HepG2 (cell line): ENCODE results near the gene MMS19. TPM values are rescaled to one million over a fixed set of nuclear protein-coding genes. Genes with fewer than 3 reads are reported as not detected.

ENCODE experiments used
- ARNT ChIP-seq: fragments of 450-650 bp; IDR thresholded peaks from 2 replicates; pipeline ENCODE4 v1.6.1; 2017
- FOXK1 ChIP-seq: sonication (generic); formaldehyde crosslinking; IDR thresholded peaks from 2 replicates; pipeline ENCODE4 v1.4.0; 2020; ENCODE audit warnings: low read depth, missing genetic modification reagents, borderline replicate concordance
- HIVEP1 ChIP-seq: sonication (generic); formaldehyde crosslinking; IDR thresholded peaks from 2 replicates; pipeline ENCODE4 v1.4.0; 2020; ENCODE audit warnings: mild to moderate bottlenecking, missing genetic modification reagents
- MAFG ChIP-seq: sonication (generic); formaldehyde crosslinking; IDR thresholded peaks from 2 replicates; pipeline ENCODE4 v1.5.1; 2020; ENCODE audit warnings: mild to moderate bottlenecking, missing genetic modification reagents
- MXD4 ChIP-seq: IDR thresholded peaks from 2 replicates; pipeline ENCODE4 v1.6.1; 2016; ENCODE audit warnings: mild to moderate bottlenecking, missing biosample characterization, missing genetic modification reagents
- RBM22 ChIP-seq: fragments of 200-400 bp; formaldehyde crosslinking; optimal IDR thresholded peaks from 2 replicates; pipeline ENCODE3; 2017; ENCODE audit warnings: mild to moderate bottlenecking, low read length, moderate library complexity
- SMARCC2 ChIP-seq: fragments of 450-650 bp; IDR thresholded peaks from 2 replicates; pipeline ENCODE4 v1.6.1; 2017; ENCODE audit warnings: antibody characterized with exemption, mild to moderate bottlenecking
- SMC3 ChIP-seq: IDR thresholded peaks from 2 replicates; pipeline ENCODE4 v1.6.1; 2011; ENCODE audit warnings: low read length, improper control_type of control experiment
- SNAPC2 ChIP-seq: sonication (generic); formaldehyde crosslinking; IDR thresholded peaks from 2 replicates; pipeline ENCODE4 v1.8.1; 2022; ENCODE audit warnings: mild to moderate bottlenecking, missing genetic modification reagents
- SRY ChIP-seq: sonication (generic); formaldehyde crosslinking; IDR thresholded peaks from 2 replicates; pipeline ENCODE4 v1.8.0; 2022; ENCODE audit warnings: mild to moderate bottlenecking, missing genetic modification reagents
- SSRP1 ChIP-seq: IDR thresholded peaks from 2 replicates; pipeline ENCODE4 v1.6.1; 2016; ENCODE audit warnings: control low read depth
- TEAD3 ChIP-seq: optimal IDR thresholded peaks from 2 replicates; pipeline ENCODE3; 2016; ENCODE audit warnings: borderline replicate concordance
- ZNF776 ChIP-seq: sonication (generic); formaldehyde crosslinking; IDR thresholded peaks from 2 replicates; pipeline ENCODE4 v1.4.0; 2020; ENCODE audit warnings: mild to moderate bottlenecking, missing genetic modification reagents
- polyA plus RNA-seq, 8 experiments: library from polyadenylated mRNA; depleted of rRNA in 3 of 8; stranded (reverse) in 7 of 8; unstranded in 1 of 8; fragments of >200 nt; fragmentation: Illumina TruSeq in 4 of 8; extraction: Trizol in 4 of 8; gene quantifications; 2 replicates each; pipeline versions ENCODE4 v1.2.1 to v1.2.3, GENCODE V29; 2011 to 2016; ENCODE audit warnings: low read depth in 4 of 8, missing spikeins in 1 of 8, mixed read lengths in 1 of 8; ENCODE audit not compliant: insufficient read depth in 1 of 8
- total RNA-seq, 5 experiments: library from RNA; depleted of rRNA; stranded (reverse); fragments of >200 nt; fragmentation: Illumina TruSeq; extraction: Trizol; gene quantifications; 2 replicates each; pipeline ENCODE4 v1.2.3, GENCODE V29; 2016; ENCODE audit warnings: low read depth in 1 of 5
- TF ChIP-seq, protein P1 (sequence below), 2 experiments: fragments of 450-650 bp in 1 of 2; sonication (generic) in 1 of 2; formaldehyde crosslinking in 1 of 2; IDR thresholded peaks; 2 replicates each; pipeline versions ENCODE4 v1.6.1 to v1.8.0; 2016 to 2022; ENCODE audit warnings: antibody characterized with exemption in 1 of 2, mild to moderate bottlenecking in 1 of 2, missing genetic modification reagents in 1 of 2
- TF ChIP-seq, protein P2 (sequence below): sonication (generic); formaldehyde crosslinking; IDR thresholded peaks from 2 replicates; pipeline ENCODE4 v1.4.0; 2020; ENCODE audit warnings: missing genetic modification reagents
- TF ChIP-seq, protein P3 (sequence below): sonication (generic); formaldehyde crosslinking; IDR thresholded peaks from 2 replicates; pipeline ENCODE4 v1.8.0; 2022; ENCODE audit warnings: mild to moderate bottlenecking, missing genetic modification reagents

Gene MMS19
- total and polyA plus RNA-seq, 2 of the 13 experiments (the other 11 are each of a cell fraction or from before 2014, with no cell fraction given) = 76.4 to 107 TPM

DNA sequence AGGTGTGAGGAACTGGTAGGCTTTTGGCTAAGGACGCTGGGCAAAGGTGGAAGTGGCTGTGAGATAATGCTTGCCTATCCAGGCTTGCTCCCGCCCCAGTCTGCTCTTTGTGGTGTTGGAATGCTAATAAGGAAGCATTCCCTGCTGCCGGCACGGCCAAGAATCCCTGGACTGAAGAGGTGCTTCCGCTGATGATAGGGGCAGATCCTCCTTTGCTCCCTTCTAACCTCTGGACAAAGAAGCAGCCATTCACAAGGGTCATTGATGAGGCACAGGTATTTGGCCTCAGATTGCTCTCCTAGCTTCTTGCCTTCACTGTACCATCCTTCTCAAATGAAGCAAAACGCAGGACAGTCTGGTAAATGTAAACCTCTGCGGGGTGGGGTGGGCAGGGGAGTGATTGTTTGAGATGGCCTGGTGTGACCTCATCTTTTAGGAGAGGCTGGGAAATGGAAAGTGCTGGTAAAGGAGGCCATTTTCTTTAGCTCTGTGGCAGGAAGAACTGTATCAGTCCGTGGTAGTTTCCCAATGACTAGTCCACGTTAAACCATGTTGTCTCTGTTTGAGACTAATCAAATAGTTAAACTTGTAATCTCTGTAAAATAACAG is 70.5 kb downstream of the MMS19 start (continued):
- TF ChIP-seq, protein P1, sequence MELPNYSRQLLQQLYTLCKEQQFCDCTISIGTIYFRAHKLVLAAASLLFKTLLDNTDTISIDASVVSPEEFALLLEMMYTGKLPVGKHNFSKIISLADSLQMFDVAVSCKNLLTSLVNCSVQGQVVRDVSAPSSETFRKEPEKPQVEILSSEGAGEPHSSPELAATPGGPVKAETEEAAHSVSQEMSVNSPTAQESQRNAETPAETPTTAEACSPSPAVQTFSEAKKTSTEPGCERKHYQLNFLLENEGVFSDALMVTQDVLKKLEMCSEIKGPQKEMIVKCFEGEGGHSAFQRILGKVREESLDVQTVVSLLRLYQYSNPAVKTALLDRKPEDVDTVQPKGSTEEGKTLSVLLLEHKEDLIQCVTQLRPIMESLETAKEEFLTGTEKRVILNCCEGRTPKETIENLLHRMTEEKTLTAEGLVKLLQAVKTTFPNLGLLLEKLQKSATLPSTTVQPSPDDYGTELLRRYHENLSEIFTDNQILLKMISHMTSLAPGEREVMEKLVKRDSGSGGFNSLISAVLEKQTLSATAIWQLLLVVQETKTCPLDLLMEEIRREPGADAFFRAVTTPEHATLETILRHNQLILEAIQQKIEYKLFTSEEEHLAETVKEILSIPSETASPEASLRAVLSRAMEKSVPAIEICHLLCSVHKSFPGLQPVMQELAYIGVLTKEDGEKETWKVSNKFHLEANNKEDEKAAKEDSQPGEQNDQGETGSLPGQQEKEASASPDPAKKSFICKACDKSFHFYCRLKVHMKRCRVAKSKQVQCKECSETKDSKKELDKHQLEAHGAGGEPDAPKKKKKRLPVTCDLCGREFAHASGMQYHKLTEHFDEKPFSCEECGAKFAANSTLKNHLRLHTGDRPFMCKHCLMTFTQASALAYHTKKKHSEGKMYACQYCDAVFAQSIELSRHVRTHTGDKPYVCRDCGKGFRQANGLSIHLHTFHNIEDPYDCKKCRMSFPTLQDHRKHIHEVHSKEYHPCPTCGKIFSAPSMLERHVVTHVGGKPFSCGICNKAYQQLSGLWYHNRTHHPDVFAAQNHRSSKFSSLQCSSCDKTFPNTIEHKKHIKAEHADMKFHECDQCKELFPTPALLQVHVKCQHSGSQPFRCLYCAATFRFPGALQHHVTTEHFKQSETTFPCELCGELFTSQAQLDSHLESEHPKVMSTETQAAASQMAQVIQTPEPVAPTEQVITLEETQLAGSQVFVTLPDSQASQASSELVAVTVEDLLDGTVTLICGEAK (IDR thresholded peaks at IDR 0.05) = no peak
- TF ChIP-seq, protein P1 (CRISPR knock-in tag; IDR thresholded peaks at IDR 0.05) = no peak
- TF ChIP-seq FOXK1 (CRISPR knock-in tag) = no peak
- 0 out of 2 replicates have a peak, but pooled peaks have one; percentile 57 for TF ChIP-seq SRY
- TF ChIP-seq, protein P2, sequence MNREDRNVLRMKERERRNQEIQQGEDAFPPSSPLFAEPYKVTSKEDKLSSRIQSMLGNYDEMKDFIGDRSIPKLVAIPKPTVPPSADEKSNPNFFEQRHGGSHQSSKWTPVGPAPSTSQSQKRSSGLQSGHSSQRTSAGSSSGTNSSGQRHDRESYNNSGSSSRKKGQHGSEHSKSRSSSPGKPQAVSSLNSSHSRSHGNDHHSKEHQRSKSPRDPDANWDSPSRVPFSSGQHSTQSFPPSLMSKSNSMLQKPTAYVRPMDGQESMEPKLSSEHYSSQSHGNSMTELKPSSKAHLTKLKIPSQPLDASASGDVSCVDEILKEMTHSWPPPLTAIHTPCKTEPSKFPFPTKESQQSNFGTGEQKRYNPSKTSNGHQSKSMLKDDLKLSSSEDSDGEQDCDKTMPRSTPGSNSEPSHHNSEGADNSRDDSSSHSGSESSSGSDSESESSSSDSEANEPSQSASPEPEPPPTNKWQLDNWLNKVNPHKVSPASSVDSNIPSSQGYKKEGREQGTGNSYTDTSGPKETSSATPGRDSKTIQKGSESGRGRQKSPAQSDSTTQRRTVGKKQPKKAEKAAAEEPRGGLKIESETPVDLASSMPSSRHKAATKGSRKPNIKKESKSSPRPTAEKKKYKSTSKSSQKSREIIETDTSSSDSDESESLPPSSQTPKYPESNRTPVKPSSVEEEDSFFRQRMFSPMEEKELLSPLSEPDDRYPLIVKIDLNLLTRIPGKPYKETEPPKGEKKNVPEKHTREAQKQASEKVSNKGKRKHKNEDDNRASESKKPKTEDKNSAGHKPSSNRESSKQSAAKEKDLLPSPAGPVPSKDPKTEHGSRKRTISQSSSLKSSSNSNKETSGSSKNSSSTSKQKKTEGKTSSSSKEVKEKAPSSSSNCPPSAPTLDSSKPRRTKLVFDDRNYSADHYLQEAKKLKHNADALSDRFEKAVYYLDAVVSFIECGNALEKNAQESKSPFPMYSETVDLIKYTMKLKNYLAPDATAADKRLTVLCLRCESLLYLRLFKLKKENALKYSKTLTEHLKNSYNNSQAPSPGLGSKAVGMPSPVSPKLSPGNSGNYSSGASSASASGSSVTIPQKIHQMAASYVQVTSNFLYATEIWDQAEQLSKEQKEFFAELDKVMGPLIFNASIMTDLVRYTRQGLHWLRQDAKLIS = no peak
- peak; percentile 87 for TF ChIP-seq RBM22
- TF ChIP-seq, protein P3, sequence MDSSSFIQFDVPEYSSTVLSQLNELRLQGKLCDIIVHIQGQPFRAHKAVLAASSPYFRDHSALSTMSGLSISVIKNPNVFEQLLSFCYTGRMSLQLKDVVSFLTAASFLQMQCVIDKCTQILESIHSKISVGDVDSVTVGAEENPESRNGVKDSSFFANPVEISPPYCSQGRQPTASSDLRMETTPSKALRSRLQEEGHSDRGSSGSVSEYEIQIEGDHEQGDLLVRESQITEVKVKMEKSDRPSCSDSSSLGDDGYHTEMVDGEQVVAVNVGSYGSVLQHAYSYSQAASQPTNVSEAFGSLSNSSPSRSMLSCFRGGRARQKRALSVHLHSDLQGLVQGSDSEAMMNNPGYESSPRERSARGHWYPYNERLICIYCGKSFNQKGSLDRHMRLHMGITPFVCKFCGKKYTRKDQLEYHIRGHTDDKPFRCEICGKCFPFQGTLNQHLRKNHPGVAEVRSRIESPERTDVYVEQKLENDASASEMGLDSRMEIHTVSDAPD = peak; percentile 97
- TF ChIP-seq ZNF776 (CRISPR knock-in tag) = no peak
- no peak for TF ChIP-seq SMARCC2
- peak; percentile 84 for TF ChIP-seq TEAD3 (CRISPR knock-in tag)
- no peak for TF ChIP-seq HIVEP1 (CRISPR knock-in tag)
- TF ChIP-seq SNAPC2 = no peak
- no peak for TF ChIP-seq MAFG (CRISPR knock-in tag)
- 0 out of 2 replicates have a peak, but pooled peaks have one; percentile 20 for TF ChIP-seq SSRP1 (CRISPR knock-in tag)
- TF ChIP-seq SMC3 = no peak
- no peak for TF ChIP-seq ARNT
- no peak for TF ChIP-seq MXD4
